IPS DF 4.7 (cell line): ENCODE data around the gene KDM8.

Experiments used
- DNase-seq: peaks from one replicate; pipeline ENCODE4 v3.0.0-alpha.2; 2013; ENCODE audit warnings: low spot score; ENCODE audit errors: extremely low read depth

KDM8 gene

DNA sequence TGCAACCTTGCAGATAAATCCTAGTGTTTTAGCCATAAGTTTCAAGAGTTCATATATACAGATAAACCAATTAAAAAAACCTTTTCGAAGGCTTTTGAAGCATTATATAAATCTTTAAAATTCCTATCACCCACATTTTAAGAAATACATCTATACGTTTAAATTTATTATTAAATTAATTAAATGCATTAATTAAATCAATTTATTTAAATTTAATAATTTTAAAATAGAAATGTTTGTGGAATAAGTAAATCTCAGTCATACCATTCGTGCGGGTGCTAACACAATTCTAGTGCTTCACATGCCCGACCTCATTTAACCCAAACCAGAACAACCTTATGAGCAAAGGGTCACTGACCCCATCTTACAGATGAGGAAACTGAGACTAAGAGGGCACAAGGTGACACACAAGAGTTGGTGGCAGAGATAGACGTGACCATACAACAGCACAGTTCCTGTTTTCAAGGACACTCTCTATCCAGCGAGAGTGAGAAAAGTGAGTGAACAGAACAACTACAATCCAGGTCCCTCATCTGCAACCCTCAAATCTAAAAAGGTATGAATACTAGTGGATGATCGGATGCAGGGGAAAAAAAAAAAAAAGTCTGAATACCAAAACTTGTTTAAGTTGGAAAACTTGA, 63.8 kb downstream of the KDM8 start:
- DNase-seq: no peak

DNA sequence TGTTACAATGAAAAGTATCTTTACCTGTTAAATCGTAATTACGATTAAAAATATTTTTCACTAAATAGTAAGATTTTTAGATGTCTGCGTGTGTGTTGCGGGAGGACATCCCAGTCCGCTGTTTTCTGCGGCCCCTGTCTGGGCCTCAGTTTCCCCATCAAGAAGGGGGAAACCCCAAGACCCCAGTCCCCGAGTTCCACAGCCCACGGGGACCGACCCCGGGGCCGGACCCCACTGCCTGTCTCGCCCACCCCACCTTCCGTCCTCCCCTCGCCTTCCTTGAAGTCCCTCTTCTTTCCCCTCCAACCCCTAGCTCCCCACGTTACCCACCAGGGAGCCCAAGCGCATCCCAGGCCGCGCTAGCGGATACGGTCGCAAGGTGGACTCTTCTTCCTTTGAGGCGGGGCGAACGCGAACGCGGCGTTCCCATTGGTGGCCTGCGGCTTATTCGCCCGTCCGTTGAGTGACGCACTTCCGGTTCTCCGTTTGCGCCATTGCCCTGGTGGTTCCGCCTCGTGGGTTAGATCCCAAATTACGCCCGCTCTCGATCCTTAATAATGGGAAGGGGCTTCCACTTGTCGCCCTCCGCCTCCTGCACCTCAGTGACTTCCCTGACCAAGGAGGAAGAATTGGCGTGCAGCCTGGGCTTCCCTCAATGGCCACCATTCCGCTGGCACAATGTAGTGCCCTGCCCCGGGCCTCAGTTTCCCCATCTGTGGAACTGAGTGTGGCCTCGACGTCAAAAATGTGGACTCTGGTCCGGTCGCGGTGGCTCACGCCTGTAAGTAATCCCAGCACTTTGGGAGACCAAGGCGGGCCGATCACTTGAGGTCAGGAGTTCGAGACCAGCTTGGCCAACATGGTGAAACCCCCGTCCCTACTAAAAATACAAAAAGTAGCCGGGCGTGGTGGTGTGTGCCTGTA, 65.3 kb downstream of the KDM8 start, which contains the start of gene NSMCE1:
Gene NSMCE1 (minus strand): TSS at position 397 of the 924 bp plus-strand sequence. CDS start 11,202 bp downstream, outside the sequence.
- DNase-seq: peak; percentile 53

DNA sequence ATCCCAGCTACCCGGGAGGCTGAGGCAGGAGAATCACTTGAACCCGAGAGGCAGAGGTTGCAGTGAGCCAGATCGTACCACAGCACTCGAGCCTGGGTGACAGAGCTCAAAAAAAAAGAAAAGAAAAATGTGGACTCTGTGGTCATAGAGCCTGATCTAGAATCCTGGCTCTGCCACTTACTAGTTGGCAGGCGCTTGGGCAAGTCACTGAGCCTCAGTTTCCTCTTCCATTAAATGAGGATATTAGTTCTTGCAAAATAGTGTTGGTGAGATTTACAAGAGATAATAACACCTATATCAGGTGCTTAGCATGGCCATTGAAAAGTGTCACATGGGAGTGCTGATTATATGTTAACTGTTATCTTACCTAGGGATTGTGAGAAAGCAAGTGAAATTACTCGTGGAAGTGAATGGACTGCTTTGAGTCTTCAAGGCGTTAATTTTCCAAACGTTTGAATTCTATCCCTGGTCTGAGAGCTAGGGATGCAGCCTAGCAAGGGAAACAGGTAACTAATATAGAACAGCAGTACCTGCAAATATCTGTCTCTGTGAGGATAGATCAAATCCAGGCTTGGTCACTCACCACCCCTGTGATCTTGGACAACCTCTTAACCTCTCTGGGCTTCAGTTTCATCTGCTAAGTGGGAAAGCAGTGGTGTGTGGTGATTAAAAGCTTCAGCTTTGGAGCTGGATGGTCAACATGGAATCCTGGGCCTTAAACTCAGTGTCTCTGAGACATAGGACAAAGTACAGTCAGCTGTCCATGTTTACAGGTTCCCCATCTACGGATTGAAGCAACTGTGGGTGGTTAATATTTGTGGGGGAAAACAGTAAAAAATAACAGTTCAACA, 66.2 kb downstream of the KDM8 start:
- DNase-seq: no peak

DNA sequence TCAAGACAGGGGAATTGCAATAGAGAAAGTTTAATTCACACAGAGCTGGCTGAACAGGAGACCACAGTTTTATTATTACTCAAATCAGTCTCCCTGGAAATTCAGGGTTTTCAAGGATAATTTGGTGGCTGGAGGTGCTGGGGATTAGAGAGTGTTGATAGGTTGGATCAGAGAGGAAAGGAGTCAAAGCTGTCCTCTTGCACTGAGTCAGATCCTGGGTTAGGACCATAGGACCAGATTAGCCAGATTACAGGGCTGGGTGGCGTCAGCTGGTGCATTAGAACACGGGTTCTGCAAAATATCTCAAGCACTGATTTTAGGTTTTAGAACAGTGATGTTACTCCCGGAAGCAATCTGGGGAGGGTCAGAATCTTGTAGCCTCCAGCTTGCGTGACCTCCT, 67.0 kb downstream of the KDM8 start:
- no peak for DNase-seq
